Ectodermal cell (in vitro differentiated cells): ENCODE measurements around the gene ST8SIA1.

ENCODE experiments used
- H3K27ac ChIP-seq: 2 replicates; pipeline ENCODE4 v1.7.0; 2013; ENCODE audit warnings: mild to moderate bottlenecking, low read depth, low read length; ENCODE audit not compliant: insufficient read depth, poor library complexity, severe bottlenecking
- H3K27me3 ChIP-seq: 2 replicates; pipeline ENCODE4 v1.7.0; 2013; ENCODE audit warnings: mild to moderate bottlenecking, low read length; ENCODE audit not compliant: insufficient read depth, control insufficient read depth, poor library complexity, severe bottlenecking
- H3K36me3 ChIP-seq: one replicate; pipeline ENCODE4 v1.7.0; 2013; ENCODE audit warnings: low read length; ENCODE audit not compliant: control insufficient read depth, insufficient read depth
- H3K4me1 ChIP-seq: one replicate; pipeline ENCODE4 v1.7.0; 2013; ENCODE audit warnings: low read length; ENCODE audit not compliant: control insufficient read depth, insufficient read depth
- H3K4me3 ChIP-seq: 2 replicates; pipeline ENCODE4 v1.7.0; 2013; ENCODE audit warnings: low read depth, low read length, control low read depth; ENCODE audit not compliant: insufficient read depth
- H3K9me3 ChIP-seq: 2 replicates; pipeline ENCODE4 v1.7.0; 2013; ENCODE audit warnings: mild to moderate bottlenecking, low read length, moderate library complexity; ENCODE audit not compliant: control insufficient read depth
- WGBS, 2 experiments: methylation state at CpG; one replicate each; pipeline ENCODE4 v1.1.7; 2013; ENCODE audit warnings: missing lambda C conversion rate in 2 of 2; 5-methylcytosine and 5-hydroxymethylcytosine counted together

The ST8SIA1 gene

GRCh38 chr12:22230280-22230794, 104.2 kb downstream of the ST8SIA1 start:
- Histone ChIP-seq H3K36me3 (no peaks in the 10 kb centered on the region), H3K27ac (no peak overlapping the region), H3K4me1 (no peaks in the 10 kb centered on the region), H3K4me3 (no peak overlapping the region), H3K27me3 (no peaks in the 10 kb centered on the region), H3K9me3 (no peaks in the 10 kb centered on the region)
- WGBS, 2 experiments = 83 to 91% methylated on average over 1 to 2 of the region's 2 CpGs

GRCh38 chr12:22229652-22230279, 104.7 kb downstream of the ST8SIA1 start:
- Histone ChIP-seq H3K4me3 (no peak overlapping the region), H3K4me1 (no peaks in the 10 kb centered on the region), H3K36me3 (no peaks in the 10 kb centered on the region), H3K9me3 (no peaks in the 10 kb centered on the region), H3K27ac (no peak overlapping the region), H3K27me3 (no peaks in the 10 kb centered on the region)
- 100% methylated on average over 1 to 2 of the region's 2 CpGs for WGBS, 2 experiments

- no peaks in the 10 kb centered on the region for H3K36me3 ChIP-seq
- no peak overlapping the region for H3K4me3 ChIP-seq
- H3K9me3 ChIP-seq = no peaks in the 10 kb centered on the region
- 94 to 95% methylated on average over 2 of the region's 2 CpGs for WGBS, 2 experiments
- no peaks in the 10 kb centered on the region for H3K27me3 ChIP-seq
- no peak overlapping the region for H3K27ac ChIP-seq
- H3K4me1 ChIP-seq = no peaks in the 10 kb centered on the region
Observed at GRCh38 chr12:22228022-22228875, 106.3 kb downstream of the ST8SIA1 start.

- H3K36me3 ChIP-seq = no peaks in the 10 kb centered on the region
- H3K9me3 ChIP-seq = no peaks in the 10 kb centered on the region
- H3K27ac ChIP-seq = no peak overlapping the region
- H3K4me1 ChIP-seq = no peaks in the 10 kb centered on the region
- H3K27me3 ChIP-seq = no peaks in the 10 kb centered on the region
- no peak overlapping the region for H3K4me3 ChIP-seq
- 73 to 85% methylated on average over 4 of the region's 4 CpGs for WGBS, 2 experiments
Observed at GRCh38 chr12:22223356-22223755, 111.2 kb downstream of the ST8SIA1 start.

- Histone ChIP-seq H3K36me3 (no peaks in the 10 kb centered on the region), H3K4me3 (no peak overlapping the region), H3K27ac (no peak overlapping the region), H3K27me3 (no peaks in the 10 kb centered on the region), H3K4me1 (no peaks in the 10 kb centered on the region), H3K9me3 (no peaks in the 10 kb centered on the region)
- no CpG with 5 or more reads among the region's 1 CpG for WGBS, 2 experiments
Observed at GRCh38 chr12:22217556-22217955, 117.0 kb downstream of the ST8SIA1 start.

- H3K9me3 ChIP-seq = peaks cover 3% of the 10 kb centered on the region
- H3K27me3 ChIP-seq = no peaks in the 10 kb centered on the region
- no peak overlapping the region for H3K4me3 ChIP-seq
- no peak overlapping the region for H3K27ac ChIP-seq
- WGBS, 2 experiments = 99 to 100% methylated on average over 4 of the region's 4 CpGs
- H3K4me1 ChIP-seq = no peaks in the 10 kb centered on the region
- no peaks in the 10 kb centered on the region for H3K36me3 ChIP-seq
Observed at GRCh38 chr12:22215467-22216253, 118.8 kb downstream of the ST8SIA1 start.

- no peaks in the 10 kb centered on the region for H3K27me3 ChIP-seq
- no peak overlapping the region for H3K27ac ChIP-seq
- H3K36me3 ChIP-seq = no peaks in the 10 kb centered on the region
- H3K9me3 ChIP-seq = peaks cover 3% of the 10 kb centered on the region
- no peaks in the 10 kb centered on the region for H3K4me1 ChIP-seq
- WGBS, 2 experiments = 95 to 100% methylated on average over 1 of the region's 2 CpGs
- no peak overlapping the region for H3K4me3 ChIP-seq
Observed at GRCh38 chr12:22211128-22211527, 123.4 kb downstream of the ST8SIA1 start.

GRCh38 chr12:22209422-22209821, 125.1 kb downstream of the ST8SIA1 start:
- Histone ChIP-seq H3K4me1 (no peaks in the 10 kb centered on the region), H3K27ac (no peak overlapping the region), H3K27me3 (no peaks in the 10 kb centered on the region), H3K36me3 (no peaks in the 10 kb centered on the region), H3K9me3 (peaks cover 3% of the 10 kb centered on the region), H3K4me3 (no peak overlapping the region)

- H3K4me3 ChIP-seq = no peak overlapping the region
- H3K27ac ChIP-seq = no peak overlapping the region
- H3K36me3 ChIP-seq = no peaks in the 10 kb centered on the region
- no peaks in the 10 kb centered on the region for H3K9me3 ChIP-seq
- no peaks in the 10 kb centered on the region for H3K4me1 ChIP-seq
- 96 to 97% methylated on average over 6 of the region's 6 CpGs for WGBS, 2 experiments
- H3K27me3 ChIP-seq = no peaks in the 10 kb centered on the region
Observed at GRCh38 chr12:22206111-22206728, 128.3 kb downstream of the ST8SIA1 start.
